SK-N-SH (cell line): ENCODE data around the gene ZNF683.

Experiments used
- CTCF ChIP-seq: fragments of 200-600 bp; sonication (generic); IDR thresholded peaks from 2 replicates; pipeline ENCODE4 v1.6.1; 2017; ENCODE audit warnings: antibody characterized with exemption, mild to moderate bottlenecking, moderate library complexity
- EP300 ChIP-seq, 2 experiments: IDR thresholded peaks; 2 replicates each; pipeline versions ENCODE4 v1.4.0 to v1.6.1; 2012; ENCODE audit warnings: borderline replicate concordance in 1 of 2, low read depth in 1 of 2, low read length in 1 of 2
- GABPA ChIP-seq: IDR thresholded peaks from 2 replicates; pipeline ENCODE4 v1.4.0; 2012; ENCODE audit warnings: low read depth, mild to moderate bottlenecking
- POLR2AphosphoS5 ChIP-seq: IDR thresholded peaks from 2 replicates; pipeline ENCODE4 v1.6.1; 2012; ENCODE audit warnings: low read depth, low read length
- SMC3 ChIP-seq: IDR thresholded peaks from 2 replicates; pipeline ENCODE4 v1.6.1; 2012; ENCODE audit warnings: low read depth, low read length, improper control_type of control experiment

DNA sequence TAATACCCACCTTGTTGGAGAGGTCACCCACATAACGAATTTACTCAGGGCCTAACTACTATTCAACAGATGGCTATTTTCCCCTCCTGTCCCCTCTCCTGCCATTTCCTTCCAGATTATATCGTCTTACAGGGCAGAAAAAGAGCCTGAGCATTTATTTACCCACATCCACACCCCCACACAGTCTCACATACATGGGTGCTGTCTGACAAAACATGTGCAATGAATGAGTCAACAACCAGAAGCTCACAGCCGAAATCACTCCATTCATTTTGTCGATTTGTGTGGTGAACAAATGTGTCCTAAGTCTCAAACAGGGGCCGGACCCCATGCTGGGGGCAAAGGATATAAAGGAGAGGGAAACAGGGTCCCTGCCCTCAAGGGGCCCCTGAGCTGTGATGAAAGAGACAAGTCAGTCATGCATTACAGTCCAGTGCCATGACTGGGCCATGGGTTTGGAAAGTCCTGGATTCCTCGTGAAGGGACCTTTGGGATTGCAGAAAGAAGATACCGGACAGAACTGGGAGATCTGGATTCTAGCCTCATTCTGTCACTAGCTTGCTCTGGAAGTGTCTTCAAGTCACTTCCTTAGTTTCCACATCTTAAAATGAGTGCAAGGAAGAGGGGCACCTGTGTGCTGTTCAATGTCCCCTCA, 16.4 kb upstream of the ZNF683 start:
- TF ChIP-seq CTCF: no peak
- no peak for TF ChIP-seq POLR2AphosphoS5
- no peak for TF ChIP-seq EP300 (IDR thresholded peaks at IDR 0.05; ENCODE audit: borderline replicate concordance in 1 of 2, low read depth in 1 of 2, low read length in 1 of 2)
- no peak for TF ChIP-seq SMC3
- no peak for TF ChIP-seq GABPA
